ENCODE measurements around the gene GREB1.

Gene GREB1

DNA sequence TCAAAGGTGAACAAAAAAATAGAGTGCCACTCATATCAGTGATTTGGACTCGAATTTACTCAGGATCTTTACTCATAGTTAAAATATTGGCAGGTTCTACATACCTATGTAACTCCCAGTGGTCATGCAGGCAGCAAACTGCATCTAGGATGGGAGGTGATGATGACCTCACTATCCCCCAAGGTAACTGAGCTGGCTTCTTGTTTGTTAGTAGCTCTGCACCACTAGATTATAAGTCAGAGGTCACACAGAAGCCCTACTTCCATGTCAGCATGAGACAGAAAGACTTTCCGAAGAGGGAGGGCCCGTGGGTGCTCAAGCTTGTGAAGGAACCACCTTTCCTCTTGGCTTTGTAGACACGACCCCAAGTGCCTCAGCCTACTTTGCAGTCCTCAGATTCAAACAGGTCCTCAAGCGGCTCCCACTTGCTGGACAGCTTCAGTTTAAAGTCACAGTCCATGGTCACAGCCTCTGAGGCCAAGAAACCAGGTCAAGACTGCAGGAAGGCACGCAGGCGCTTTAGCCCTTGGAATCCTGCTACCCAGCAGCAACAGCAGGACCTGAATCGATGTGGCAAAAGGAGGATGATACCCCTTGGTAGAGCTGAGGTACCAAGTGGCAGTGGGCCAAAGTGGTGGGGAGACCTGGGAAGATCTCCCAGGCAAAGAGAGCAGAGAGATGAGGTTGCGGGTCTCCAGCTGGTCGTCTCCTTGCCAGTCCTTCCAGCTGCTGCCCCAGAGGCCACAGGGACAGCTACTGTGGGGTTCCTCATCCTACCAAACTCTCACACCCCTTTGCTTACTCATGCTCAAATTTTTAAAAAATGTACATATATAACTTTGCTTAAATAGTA, 131.9 kb downstream of the GREB1 start:
- H3K4me3 ChIP-seq (ENCODE audit: low read depth, low read length) = no peak overlapping the region
- no peak for TF ChIP-seq CTCF (IDR thresholded peaks at IDR 0.05; ENCODE audit: insufficient read depth, low read depth, low read length, missing control alignments)
- no peak for DNase-seq (ENCODE audit: low read depth)

GRCh38 chr2:11667194-11667593, 133.3 kb downstream of the GREB1 start:
- TF ChIP-seq CTCF (IDR thresholded peaks at IDR 0.05; ENCODE audit: insufficient read depth, low read depth, low read length, missing control alignments) = no peak
- DNase-seq (ENCODE audit: low read depth) = no peak

GRCh38 chr2:11667866-11668637, 134.2 kb downstream of the GREB1 start:
- no peak for TF ChIP-seq CTCF (IDR thresholded peaks at IDR 0.05; ENCODE audit: insufficient read depth, low read depth, low read length, missing control alignments)
- DNase-seq (ENCODE audit: low read depth) = no peak
- no peak overlapping the region for H3K4me3 ChIP-seq (ENCODE audit: low read depth, low read length)

More at GRCh38 chr2:11667194-11667593, 133.3 kb downstream of the GREB1 start:
- no peak overlapping the region for H3K4me3 ChIP-seq (ENCODE audit: low read depth, low read length)

- no peak for DNase-seq (ENCODE audit: low read depth)
- no peak within 1 kb of the TSS for H3K4me3 ChIP-seq (ENCODE audit: low read depth, low read length)
- TF ChIP-seq CTCF (IDR thresholded peaks at IDR 0.05; ENCODE audit: insufficient read depth, low read depth, low read length, missing control alignments) = no peak
These were observed 135.8 kb downstream of the GREB1 start, which contains the start of gene NTSR2 for GRCh38 chr2:11669454-11670291. NTSR2 (minus strand) TSS chr2:11670195; CDS start chr2:11670129, 66 bp downstream.

GRCh38 chr2:11672407-11672806, 138.6 kb downstream of the GREB1 start:
- no peak for TF ChIP-seq CTCF (IDR thresholded peaks at IDR 0.05; ENCODE audit: insufficient read depth, low read depth, low read length, missing control alignments)
- DNase-seq (ENCODE audit: low read depth) = no peak
- no peak overlapping the region for H3K4me3 ChIP-seq (ENCODE audit: low read depth, low read length)

GRCh38 chr2:11674983-11675382, 141.1 kb downstream of the GREB1 start:
- H3K4me3 ChIP-seq (ENCODE audit: low read depth, low read length) = no peak overlapping the region
- TF ChIP-seq CTCF (IDR thresholded peaks at IDR 0.05; ENCODE audit: insufficient read depth, low read depth, low read length, missing control alignments) = no peak
- DNase-seq (ENCODE audit: low read depth) = no peak

All from GM12865 (cell line).